Ramos (cell line): ENCODE data around the gene PALM2AKAP2.
"Not testable (repeated sequence)": the region's sequence is repeated elsewhere in the genome, so short reads cannot be mapped to it uniquely, and the experiment has no call there.

ENCODE experiments used
- in situ Hi-C: fragments of 300-500 bp; cut with MboI; formaldehyde crosslinking; loops from one replicate; pipeline ENCODE4 v1.14.3; 2022; ENCODE audit warnings: low sequenced_read_pairs; ENCODE audit not compliant: unreplicated experiment

PALM2AKAP2 gene

GRCh38 chr9:109799792-109800191, 19.8 kb downstream of the PALM2AKAP2 start:
- in situ Hi-C loops: no loop called here

GRCh38 chr9:109801484-109801883, 21.5 kb downstream of the PALM2AKAP2 start:
- in situ Hi-C loops: no loop called here

- in situ Hi-C loops: no loop called here
Observed at GRCh38 chr9:109802491-109802890, 22.5 kb downstream of the PALM2AKAP2 start.

GRCh38 chr9:109805050-109805449, 25.1 kb downstream of the PALM2AKAP2 start:
- in situ Hi-C loops: no loop called here

GRCh38 chr9:109806506-109807115, 26.6 kb downstream of the PALM2AKAP2 start:
- in situ Hi-C loops: no loop called here

GRCh38 chr9:109811876-109812275, 31.9 kb downstream of the PALM2AKAP2 start:
- in situ Hi-C loops: no loop called here

GRCh38 chr9:109812331-109812730, 32.3 kb downstream of the PALM2AKAP2 start:
- in situ Hi-C loops: no loop called here

GRCh38 chr9:109812818-109813281, 32.9 kb downstream of the PALM2AKAP2 start:
- in situ Hi-C loops: no loop called here

- in situ Hi-C loops: no loop called here
Observed at GRCh38 chr9:109813303-109813702, 33.3 kb downstream of the PALM2AKAP2 start.

GRCh38 chr9:109813829-109814228, 33.8 kb downstream of the PALM2AKAP2 start:
- in situ Hi-C loops: no loop called here

- in situ Hi-C loops: no loop called here
Observed at GRCh38 chr9:109815366-109815947, 35.5 kb downstream of the PALM2AKAP2 start.

- in situ Hi-C loops: no loop called here
Observed at GRCh38 chr9:109816490-109816889, 36.5 kb downstream of the PALM2AKAP2 start.

GRCh38 chr9:109817146-109817845, 37.3 kb downstream of the PALM2AKAP2 start:
- in situ Hi-C loops: no loop called here

GRCh38 chr9:109817846-109818472, 38.0 kb downstream of the PALM2AKAP2 start:
- in situ Hi-C loops: no loop called here

- in situ Hi-C loops: no loop called here
Observed at GRCh38 chr9:109821711-109822110, 41.7 kb downstream of the PALM2AKAP2 start.

GRCh38 chr9:109825383-109825782, 45.4 kb downstream of the PALM2AKAP2 start:
- in situ Hi-C loops: not testable (repeated sequence)

GRCh38 chr9:109826559-109826958, 46.6 kb downstream of the PALM2AKAP2 start:
- in situ Hi-C loops: no loop called here

GRCh38 chr9:109828254-109828653, 48.3 kb downstream of the PALM2AKAP2 start:
- in situ Hi-C loops: no loop called here
